DOHH2 (cell line): Measurements from ENCODE around the gene MAGI3.

Experiments
- H3F3A ChIP-seq: fragments of 200-600 bp; sonication (generic), shearing (Covaris generic); 2 replicates; pipeline ENCODE4 v1.6.0; 2016; ENCODE audit warnings: antibody characterized with exemption, mild to moderate bottlenecking; ENCODE audit not compliant: control insufficient read depth, insufficient read depth
- H3K27ac ChIP-seq: fragments of 200-600 bp; sonication (generic); 2 replicates; pipeline ENCODE4 v1.5.1; 2014; ENCODE audit warnings: low read depth, mild to moderate bottlenecking, low read length, moderate library complexity
- H3K27me3 ChIP-seq: fragments of 200-600 bp; sonication (generic); 2 replicates; pipeline ENCODE4 v1.6.1; 2014; ENCODE audit warnings: mild to moderate bottlenecking, low read length, mixed read lengths; ENCODE audit not compliant: control insufficient read depth
- H3K36me3 ChIP-seq: fragments of 200-600 bp; sonication (generic); 2 replicates; pipeline ENCODE4 v1.6.1; 2014; ENCODE audit warnings: mild to moderate bottlenecking, low read length, moderate library complexity, mixed read lengths; ENCODE audit not compliant: control insufficient read depth
- H3K4me1 ChIP-seq: fragments of 200-600 bp; sonication (generic); 2 replicates; pipeline ENCODE4 v1.6.1; 2014; ENCODE audit warnings: mild to moderate bottlenecking, low read length, mixed read lengths; ENCODE audit not compliant: control insufficient read depth
- H3K4me2 ChIP-seq: fragments of 200-600 bp; sonication (generic); 2 replicates; pipeline ENCODE4 v1.6.0; 2014; ENCODE audit warnings: mild to moderate bottlenecking, low read length, moderate library complexity
- H3K4me3 ChIP-seq: fragments of 200-600 bp; sonication (generic); 2 replicates; pipeline ENCODE4 v1.5.1; 2014; ENCODE audit warnings: mild to moderate bottlenecking, low read length, mixed read lengths
- H3K79me2 ChIP-seq: fragments of 200-600 bp; sonication (generic); 2 replicates; pipeline ENCODE4 v1.6.1; 2014; ENCODE audit warnings: mild to moderate bottlenecking, low read length, mixed read lengths; ENCODE audit not compliant: control insufficient read depth
- H3K9me2 ChIP-seq: fragments of 200-600 bp; sonication (generic); replicated peaks from 2 replicates; pipeline ENCODE4 v1.6.1; 2014; ENCODE audit warnings: mild to moderate bottlenecking, low read length, mixed read lengths; ENCODE audit not compliant: control insufficient read depth
- H3K9me3 ChIP-seq: fragments of 200-600 bp; sonication (generic); 2 replicates; pipeline ENCODE4 v1.6.1; 2014; ENCODE audit warnings: antibody characterized with exemption, low read length, mixed read lengths; ENCODE audit not compliant: control insufficient read depth, insufficient read depth
- H4K20me1 ChIP-seq: fragments of 200-600 bp; sonication (generic); 2 replicates; pipeline ENCODE4 v1.6.0; 2014; ENCODE audit warnings: low read depth, mild to moderate bottlenecking, antibody characterized with exemption, low read length, moderate library complexity; ENCODE audit not compliant: control insufficient read depth, insufficient read depth
- CTCF ChIP-seq: fragments of 200-600 bp; sonication (generic); IDR thresholded peaks from one replicate; pipeline ENCODE4 v1.5.1; 2014; ENCODE audit warnings: antibody characterized with exemption, mild to moderate bottlenecking, low read depth, low read length; ENCODE audit not compliant: poor library complexity, severe bottlenecking
- EZH2phosphoT487 ChIP-seq: fragments of 200-600 bp; sonication (generic); IDR thresholded peaks from 2 replicates; pipeline ENCODE4 v1.6.1; 2017; ENCODE audit warnings: borderline replicate concordance, mild to moderate bottlenecking, antibody characterized with exemption, low read length, moderate library complexity, mixed read lengths

The MAGI3 gene

GRCh38 chr1:113416496-113416895 is 26.2 kb downstream of the MAGI3 start:
- TF ChIP-seq EZH2phosphoT487 (no peak), CTCF (no peak)
- no peaks in the 10 kb centered on the region for H3K27me3 ChIP-seq
- no peaks in the 10 kb centered on the region for H4K20me1 ChIP-seq
- no peaks in the 10 kb centered on the region for H3K4me1 ChIP-seq
- no peaks in the 10 kb centered on the region for H3K9me3 ChIP-seq
- no peak overlapping the region for H3K4me3 ChIP-seq
- H3F3A ChIP-seq: peaks cover 5% of the 10 kb centered on the region; the same call in 1 of the 2 replicates
- no peak overlapping the region for H3K4me2 ChIP-seq
- no peak overlapping the region for H3K27ac ChIP-seq
- no peaks in the 10 kb centered on the region for H3K36me3 ChIP-seq
- H3K9me2 ChIP-seq: no peaks in the 10 kb centered on the region
- H3K79me2 ChIP-seq: no peaks in the 10 kb centered on the region

- Histone ChIP-seq H3K4me2 (no peak overlapping the region), H3F3A (no peaks in the 10 kb centered on the region), H3K4me1 (no peaks in the 10 kb centered on the region), H3K9me3 (peaks cover 9% of the 10 kb centered on the region), H3K36me3 (no peaks in the 10 kb centered on the region), H3K9me2 (no peaks in the 10 kb centered on the region), H3K27ac (no peak overlapping the region), H3K4me3 (no peak overlapping the region), H3K79me2 (no peaks in the 10 kb centered on the region), H3K27me3 (no peaks in the 10 kb centered on the region), H4K20me1 (no peaks in the 10 kb centered on the region)
- TF ChIP-seq CTCF: no peak
- TF ChIP-seq EZH2phosphoT487: no peak
Measured at GRCh38 chr1:113422315-113423068, 32.2 kb downstream of the MAGI3 start.

- no peak overlapping the region for H3K27ac ChIP-seq
Measured at GRCh38 chr1:113423826-113424225, 33.5 kb downstream of the MAGI3 start.

More at GRCh38 chr1:113423826-113424225, 33.5 kb downstream of the MAGI3 start:
- no peaks in the 10 kb centered on the region for H4K20me1 ChIP-seq
- peaks cover 9% of the 10 kb centered on the region for H3K9me3 ChIP-seq
- H3K27me3 ChIP-seq: no peaks in the 10 kb centered on the region
- TF ChIP-seq EZH2phosphoT487 (no peak), CTCF (no peak)
- H3K4me1 ChIP-seq: no peaks in the 10 kb centered on the region
- H3K79me2 ChIP-seq: no peaks in the 10 kb centered on the region
- H3K9me2 ChIP-seq: no peaks in the 10 kb centered on the region
- H3K4me3 ChIP-seq: no peak overlapping the region
- H3K4me2 ChIP-seq: no peak overlapping the region
- no peaks in the 10 kb centered on the region for H3K36me3 ChIP-seq
- H3F3A ChIP-seq: no peaks in the 10 kb centered on the region
